ENCODE data around the gene CLTC.

GRCh38 chr17:59631276-59631675 lies 11.6 kb downstream of the CLTC start:
- TF ChIP-seq CTCF (conservative IDR thresholded peaks at IDR 0.05; ENCODE audit: low read length) (no peak), EZH2phosphoT487 (IDR thresholded peaks at IDR 0.05; ENCODE audit: borderline replicate concordance, low read depth, low read length) (no peak)
